Transverse colon (tissue), 4 donors: ENCODE data around the gene MMP23B. TPM values are rescaled to one million over a fixed set of nuclear protein-coding genes. Genes with fewer than 3 reads are reported as not detected.

Source experiments
- DNase-seq: peaks from one replicate; pipeline ENCODE4 v3.0.0-alpha.2; 2019
- H3K27ac ChIP-seq, 4 donors: fragments of 200-600 bp; sonication (generic); 2 replicates each; pipeline ENCODE4 v1.5.1; 2016 to 2018; ENCODE audit warnings: inconsistent platforms in 4 of 4
- H3K27me3 ChIP-seq: fragments of 200-600 bp; sonication (generic); 2 replicates; pipeline ENCODE4 v1.5.1; 2017; ENCODE audit warnings: inconsistent platforms
- H3K36me3 ChIP-seq, 4 donors: fragments of 200-600 bp; sonication (generic); 2 replicates each; pipeline ENCODE4 v1.5.1; 2017 to 2019; ENCODE audit warnings: inconsistent platforms in 4 of 4
- H3K4me1 ChIP-seq, 4 donors: fragments of 200-600 bp; sonication (generic); 2 replicates each; pipeline ENCODE4 v1.5.1; 2017 to 2020; ENCODE audit warnings: inconsistent platforms in 4 of 4
- H3K4me3 ChIP-seq, 4 donors: fragments of 200-600 bp; sonication (generic); 1 replicate in 1 of 4; 2 replicates in 3 of 4; pipeline versions ENCODE4 v1.5.1 to v1.6.1; 2017 to 2019; ENCODE audit warnings: inconsistent platforms in 4 of 4
- H3K9me3 ChIP-seq, 2 donors: fragments of 200-600 bp; sonication (generic); 2 replicates each; pipeline ENCODE4 v1.5.1; 2017 to 2019; ENCODE audit warnings: inconsistent platforms in 2 of 2
- CTCF ChIP-seq, 5 experiments: fragments of 200-600 bp in 3 of 5; fragments of 450-650 bp in 2 of 5; sonication (generic) in 3 of 5; IDR thresholded peaks; 1 replicate in 2 of 5; 2 replicates in 3 of 5; pipeline ENCODE4 v1.5.1; 2016 to 2017; ENCODE audit warnings: antibody characterized with exemption in 5 of 5, inconsistent platforms in 3 of 5, mild to moderate bottlenecking in 2 of 5, moderate library complexity in 1 of 5
- EP300 ChIP-seq: sonication (generic); formaldehyde crosslinking; IDR thresholded peaks from one replicate; pipeline ENCODE4 v1.6.1; 2017; ENCODE audit warnings: antibody characterized with exemption, low read depth
- POLR2A ChIP-seq: fragments of 450-650 bp; IDR thresholded peaks from one replicate; pipeline ENCODE4 v1.6.1; 2016; ENCODE audit warnings: antibody characterized with exemption, mild to moderate bottlenecking, moderate library complexity
- POLR2AphosphoS5 ChIP-seq, 3 donors: sonication (generic); formaldehyde crosslinking; IDR thresholded peaks; one replicate each; pipeline ENCODE4 v1.6.1; 2016; ENCODE audit warnings: antibody characterized with exemption in 3 of 3
- WGBS, 2 donors: methylation state at CpG; one replicate each; pipeline ENCODE4 v1.1.5; 2018; ENCODE audit warnings: low coverage in 1 of 2; 5-methylcytosine and 5-hydroxymethylcytosine counted together
- in situ Hi-C, 4 donors: fragments of 200-750 bp; cut with MboI; loops; one replicate each; pipeline versions ENCODE4 v1.15.0 to v1.15.1; 2017; ENCODE audit warnings: low sequenced_read_pairs in 3 of 4, low pct_ligation_motif_present in 1 of 4, low pct_unique_long_range_greater_than_20kb in 1 of 4
- intact Hi-C: fragments of 100-400 bp; cut with DNase I; formaldehyde crosslinking; loops from one replicate; pipeline ENCODE4 v1.15.1; 2023; ENCODE audit warnings: low total_unique reads
- total RNA-seq, 4 donors: library from RNA; depleted of rRNA; stranded (reverse); fragments of >200 nt; gene quantifications; one replicate each; pipeline ENCODE4 v1.1.0, GENCODE V29; 2016

The MMP23B gene
- total RNA-seq, 4 donors from 2014 or later, result 4.9 to 58.9 (median 9.9) TPM

GRCh38 chr1:1617516-1617915 is 14.5 kb upstream of the MMP23B start:
- no peaks in the 10 kb centered on the region for H3K27me3 ChIP-seq
- no peak for DNase-seq
- H3K36me3 ChIP-seq, result no peaks in the 10 kb centered on the region
- no peaks in the 10 kb centered on the region for H3K9me3 ChIP-seq
- H3K4me3 ChIP-seq, result no peak overlapping the region
- in situ Hi-C loops, result no loop called here
- intact Hi-C loops, result no loop called here
- WGBS, 2 donors, result 84 to 93% methylated on average over 8 to 9 of the region's 11 CpGs
- no peak overlapping the region for H3K27ac ChIP-seq
- H3K4me1 ChIP-seq, result peaks cover 20 to 30% (median 28%) of the 10 kb centered on the region in 4 donors
- TF ChIP-seq POLR2AphosphoS5 (IDR thresholded peaks at IDR 0.05), result no peak
- TF ChIP-seq POLR2A, result no peak
- TF ChIP-seq CTCF (IDR thresholded peaks at IDR 0.05), result no peak
- TF ChIP-seq EP300, result no peak

GRCh38 chr1:1617925-1618324 is 14.0 kb upstream of the MMP23B start:
- no peak for DNase-seq
- no peaks in the 10 kb centered on the region for H3K9me3 ChIP-seq
- intact Hi-C loops (no loop called here), in situ Hi-C loops (no loop called here)
- TF ChIP-seq POLR2AphosphoS5 (IDR thresholded peaks at IDR 0.05) (no peak), EP300 (no peak), CTCF (IDR thresholded peaks at IDR 0.05) (no peak), POLR2A (no peak)
- peaks cover 20 to 30% (median 28%) of the 10 kb centered on the region in 4 donors for H3K4me1 ChIP-seq
- no peaks in the 10 kb centered on the region for H3K27me3 ChIP-seq
- no peak overlapping the region for H3K4me3 ChIP-seq
- no peaks in the 10 kb centered on the region for H3K36me3 ChIP-seq
- H3K27ac ChIP-seq, result no peak overlapping the region
- 92 to 93% methylated on average over 3 to 6 of the region's 6 CpGs for WGBS, 2 donors

- no peak overlapping the region for H3K27ac ChIP-seq
- H3K27me3 ChIP-seq, result no peaks in the 10 kb centered on the region
- H3K4me3 ChIP-seq, result no peak overlapping the region
- no peaks in the 10 kb centered on the region for H3K9me3 ChIP-seq
- intact Hi-C loops, result no loop called here
- H3K36me3 ChIP-seq, result no peaks in the 10 kb centered on the region
- 80 to 98% methylated on average over 1 to 8 of the region's 9 CpGs for WGBS, 2 donors
- TF ChIP-seq EP300 (no peak), CTCF (IDR thresholded peaks at IDR 0.05) (no peak), POLR2A (no peak)
- in situ Hi-C loops, result no loop called here
- no peak for DNase-seq
- peaks cover 19 to 29% (median 26%) of the 10 kb centered on the region in 4 donors for H3K4me1 ChIP-seq
These were observed 13.4 kb upstream of the MMP23B start for GRCh38 chr1:1618396-1619068.

- H3K9me3 ChIP-seq, result no peaks in the 10 kb centered on the region
- 74% methylated on average over 14 of the region's 14 CpGs; no CpG with 5 or more reads in 1 of the 2 donors for WGBS, 2 donors
- H3K36me3 ChIP-seq, result no peaks in the 10 kb centered on the region
- intact Hi-C loops (no loop called here), in situ Hi-C loops (no loop called here)
- H3K27me3 ChIP-seq, result no peaks in the 10 kb centered on the region
- no peak for DNase-seq
- peak in 1 of 5 experiments; percentile 14 for TF ChIP-seq CTCF (IDR thresholded peaks at IDR 0.05)
- TF ChIP-seq POLR2AphosphoS5 (IDR thresholded peaks at IDR 0.05), result no peak
- no peak overlapping the region for H3K4me3 ChIP-seq
- peaks cover 9 to 16% (median 13%) of the 10 kb centered on the region in 4 donors for H3K4me1 ChIP-seq
- H3K27ac ChIP-seq, result no peak overlapping the region
These were observed 12.0 kb upstream of the MMP23B start for GRCh38 chr1:1619917-1620361.
